ENCODE data around the gene HEBP2. TPM values are rescaled to one million over a fixed set of nuclear protein-coding genes. Genes with fewer than 3 reads are reported as not detected.
"Not testable (repeated sequence)": the region's sequence is repeated elsewhere in the genome, so short reads cannot be mapped to it uniquely, and the experiment has no call there.

Gene HEBP2
- 64.8 and 78.2 TPM in 2 replicates for total RNA-seq

- peak; percentile 28 for TF ChIP-seq CTCF (IDR thresholded peaks at IDR 0.05; ENCODE audit: insufficient read depth, low read length, severe bottlenecking)
- Histone ChIP-seq H3K27me3 (ENCODE audit: control insufficient read depth, insufficient read depth, low read length) (no peaks in the 10 kb centered on the region), H3K4me3 (ENCODE audit: low read depth, low read length) (peak within 1 kb of the TSS; percentile 76), H3K36me3 (ENCODE audit: control insufficient read depth, insufficient read depth, low read length) (peaks cover 14% of the 10 kb centered on the region)
- DNase-seq (ENCODE audit: low read depth): peak; percentile 83
- FAIRE-seq: no peak
Measured at GRCh38 chr6:138403801-138404665, at the start of gene HEBP2. HEBP2 (plus strand) TSS chr6:138404223; CDS start chr6:138404496, 273 bp downstream.

GRCh38 chr6:138357928-138358327 is 46.1 kb upstream of the HEBP2 start:
- no peak for DNase-seq (ENCODE audit: low read depth)
- FAIRE-seq: no peak
- no peaks in the 10 kb centered on the region for H3K27me3 ChIP-seq (ENCODE audit: control insufficient read depth, insufficient read depth, low read length)
- no peak overlapping the region for H3K4me3 ChIP-seq (ENCODE audit: low read depth, low read length)
- H3K36me3 ChIP-seq (ENCODE audit: control insufficient read depth, insufficient read depth, low read length): no peaks in the 10 kb centered on the region
- TF ChIP-seq CTCF (IDR thresholded peaks at IDR 0.05; ENCODE audit: insufficient read depth, low read length, severe bottlenecking): no peak

- DNase-seq (ENCODE audit: low read depth); H3K27me3 ChIP-seq (ENCODE audit: control insufficient read depth, insufficient read depth, low read length); FAIRE-seq; H3K4me3 ChIP-seq (ENCODE audit: low read depth, low read length); H3K36me3 ChIP-seq (ENCODE audit: control insufficient read depth, insufficient read depth, low read length): not testable (repeated sequence)
Measured at GRCh38 chr6:138368684-138369083, 35.3 kb upstream of the HEBP2 start.

GRCh38 chr6:138370631-138371451 is 33.2 kb upstream of the HEBP2 start:
- H3K27me3 ChIP-seq (ENCODE audit: control insufficient read depth, insufficient read depth, low read length): no peaks in the 10 kb centered on the region
- FAIRE-seq (no peak), DNase-seq (ENCODE audit: low read depth) (no peak)
- H3K36me3 ChIP-seq (ENCODE audit: control insufficient read depth, insufficient read depth, low read length): no peaks in the 10 kb centered on the region
- no peak for TF ChIP-seq CTCF (IDR thresholded peaks at IDR 0.05; ENCODE audit: insufficient read depth, low read length, severe bottlenecking)
- no peak overlapping the region for H3K4me3 ChIP-seq (ENCODE audit: low read depth, low read length)

GRCh38 chr6:138371452-138371711 is 32.6 kb upstream of the HEBP2 start:
- FAIRE-seq (no peak), DNase-seq (ENCODE audit: low read depth) (no peak)
- H3K36me3 ChIP-seq (ENCODE audit: control insufficient read depth, insufficient read depth, low read length): no peaks in the 10 kb centered on the region
- TF ChIP-seq CTCF (IDR thresholded peaks at IDR 0.05; ENCODE audit: insufficient read depth, low read length, severe bottlenecking): no peak
- no peak overlapping the region for H3K4me3 ChIP-seq (ENCODE audit: low read depth, low read length)
- no peaks in the 10 kb centered on the region for H3K27me3 ChIP-seq (ENCODE audit: control insufficient read depth, insufficient read depth, low read length)

- H3K4me3 ChIP-seq (ENCODE audit: low read depth, low read length): no peak overlapping the region
- peak; percentile 41 for DNase-seq (ENCODE audit: low read depth)
- no peak for FAIRE-seq
- TF ChIP-seq CTCF (IDR thresholded peaks at IDR 0.05; ENCODE audit: insufficient read depth, low read length, severe bottlenecking): no peak
- no peaks in the 10 kb centered on the region for H3K36me3 ChIP-seq (ENCODE audit: control insufficient read depth, insufficient read depth, low read length)
- H3K27me3 ChIP-seq (ENCODE audit: control insufficient read depth, insufficient read depth, low read length): no peaks in the 10 kb centered on the region
Measured at GRCh38 chr6:138371720-138372119, 32.3 kb upstream of the HEBP2 start.

Measured in bronchial epithelial cell (primary cell).